ENCODE results near the gene CEP20.

GRCh38 chr16:15903960-15904359 lies 15.6 kb upstream of the CEP20 start:
- TF ChIP-seq, protein P1, sequence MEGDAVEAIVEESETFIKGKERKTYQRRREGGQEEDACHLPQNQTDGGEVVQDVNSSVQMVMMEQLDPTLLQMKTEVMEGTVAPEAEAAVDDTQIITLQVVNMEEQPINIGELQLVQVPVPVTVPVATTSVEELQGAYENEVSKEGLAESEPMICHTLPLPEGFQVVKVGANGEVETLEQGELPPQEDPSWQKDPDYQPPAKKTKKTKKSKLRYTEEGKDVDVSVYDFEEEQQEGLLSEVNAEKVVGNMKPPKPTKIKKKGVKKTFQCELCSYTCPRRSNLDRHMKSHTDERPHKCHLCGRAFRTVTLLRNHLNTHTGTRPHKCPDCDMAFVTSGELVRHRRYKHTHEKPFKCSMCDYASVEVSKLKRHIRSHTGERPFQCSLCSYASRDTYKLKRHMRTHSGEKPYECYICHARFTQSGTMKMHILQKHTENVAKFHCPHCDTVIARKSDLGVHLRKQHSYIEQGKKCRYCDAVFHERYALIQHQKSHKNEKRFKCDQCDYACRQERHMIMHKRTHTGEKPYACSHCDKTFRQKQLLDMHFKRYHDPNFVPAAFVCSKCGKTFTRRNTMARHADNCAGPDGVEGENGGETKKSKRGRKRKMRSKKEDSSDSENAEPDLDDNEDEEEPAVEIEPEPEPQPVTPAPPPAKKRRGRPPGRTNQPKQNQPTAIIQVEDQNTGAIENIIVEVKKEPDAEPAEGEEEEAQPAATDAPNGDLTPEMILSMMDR (IDR thresholded peaks at IDR 0.05), result no peak
- TF ChIP-seq POLR2A (IDR thresholded peaks at IDR 0.05), result no peak
